Neutrophil (primary cell): Measurements from ENCODE around the gene ELMO1.

Experiments used
- H3K27ac ChIP-seq: fragments of 200-600 bp; sonication (generic); 2 replicates; pipeline ENCODE4 v1.5.1; 2016; ENCODE audit warnings: mild to moderate bottlenecking, moderate library complexity
- H3K27me3 ChIP-seq: fragments of 200-600 bp; sonication (generic); 2 replicates; pipeline ENCODE4 v1.6.0; 2016; ENCODE audit warnings: mild to moderate bottlenecking
- H3K36me3 ChIP-seq: fragments of 200-600 bp; sonication (generic); 2 replicates; pipeline ENCODE4 v1.5.1; 2017
- H3K4me1 ChIP-seq, 2 experiments: fragments of 200-600 bp in 1 of 2; sonication (generic) in 1 of 2; 1 replicate in 1 of 2; 2 replicates in 1 of 2; pipeline versions ENCODE4 v1.5.1 to v1.6.1; 2013 to 2016; ENCODE audit warnings: low read depth in 1 of 2, low read length in 1 of 2, mild to moderate bottlenecking in 1 of 2, moderate library complexity in 1 of 2; ENCODE audit not compliant: control insufficient read depth in 1 of 2, insufficient read depth in 1 of 2
- H3K4me3 ChIP-seq, 2 experiments: fragments of 200-600 bp in 1 of 2; sonication (generic) in 1 of 2; 1 replicate in 1 of 2; 2 replicates in 1 of 2; pipeline ENCODE4 v1.5.1; 2013 to 2016; ENCODE audit warnings: low read depth in 1 of 2, low read length in 1 of 2, mild to moderate bottlenecking in 1 of 2, moderate library complexity in 1 of 2
- H3K9me3 ChIP-seq: fragments of 200-600 bp; sonication (generic); 2 replicates; pipeline ENCODE4 v1.5.1; 2016
- TF ChIP-seq, protein P1 (sequence below): fragments of 200-600 bp; sonication (generic); IDR thresholded peaks from 2 replicates; pipeline ENCODE4 v1.5.1; 2016; ENCODE audit warnings: antibody characterized with exemption

The ELMO1 gene

DNA sequence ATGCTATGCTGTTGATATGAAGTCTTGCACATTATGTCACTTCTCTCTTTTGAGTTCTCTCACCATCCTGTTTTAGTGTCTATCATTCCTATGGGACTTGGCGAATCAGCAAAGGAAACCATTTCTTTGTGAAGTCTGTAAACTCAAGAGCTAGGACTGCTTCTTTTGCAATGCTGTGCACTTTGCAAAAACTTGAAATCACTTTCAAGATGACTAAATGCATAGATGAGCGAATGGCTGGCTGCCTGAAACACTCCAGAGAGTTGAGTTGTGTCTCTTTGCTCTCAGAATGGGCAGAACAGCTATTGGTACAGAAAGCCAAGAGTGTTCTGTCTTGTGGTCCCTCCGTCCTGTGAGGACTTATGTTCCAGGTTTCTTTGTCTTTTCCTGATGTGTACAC lies 18.3 kb upstream of the ELMO1 start:
- H3K27ac ChIP-seq, result no peak overlapping the region
- TF ChIP-seq, protein P1, sequence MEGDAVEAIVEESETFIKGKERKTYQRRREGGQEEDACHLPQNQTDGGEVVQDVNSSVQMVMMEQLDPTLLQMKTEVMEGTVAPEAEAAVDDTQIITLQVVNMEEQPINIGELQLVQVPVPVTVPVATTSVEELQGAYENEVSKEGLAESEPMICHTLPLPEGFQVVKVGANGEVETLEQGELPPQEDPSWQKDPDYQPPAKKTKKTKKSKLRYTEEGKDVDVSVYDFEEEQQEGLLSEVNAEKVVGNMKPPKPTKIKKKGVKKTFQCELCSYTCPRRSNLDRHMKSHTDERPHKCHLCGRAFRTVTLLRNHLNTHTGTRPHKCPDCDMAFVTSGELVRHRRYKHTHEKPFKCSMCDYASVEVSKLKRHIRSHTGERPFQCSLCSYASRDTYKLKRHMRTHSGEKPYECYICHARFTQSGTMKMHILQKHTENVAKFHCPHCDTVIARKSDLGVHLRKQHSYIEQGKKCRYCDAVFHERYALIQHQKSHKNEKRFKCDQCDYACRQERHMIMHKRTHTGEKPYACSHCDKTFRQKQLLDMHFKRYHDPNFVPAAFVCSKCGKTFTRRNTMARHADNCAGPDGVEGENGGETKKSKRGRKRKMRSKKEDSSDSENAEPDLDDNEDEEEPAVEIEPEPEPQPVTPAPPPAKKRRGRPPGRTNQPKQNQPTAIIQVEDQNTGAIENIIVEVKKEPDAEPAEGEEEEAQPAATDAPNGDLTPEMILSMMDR, result no peak
- H3K36me3 ChIP-seq, result no peaks in the 10 kb centered on the region
- no peaks in the 10 kb centered on the region for H3K4me1 ChIP-seq
- no peaks in the 10 kb centered on the region for H3K27me3 ChIP-seq
- H3K9me3 ChIP-seq, result no peaks in the 10 kb centered on the region
- H3K4me3 ChIP-seq, result no peak overlapping the region

DNA sequence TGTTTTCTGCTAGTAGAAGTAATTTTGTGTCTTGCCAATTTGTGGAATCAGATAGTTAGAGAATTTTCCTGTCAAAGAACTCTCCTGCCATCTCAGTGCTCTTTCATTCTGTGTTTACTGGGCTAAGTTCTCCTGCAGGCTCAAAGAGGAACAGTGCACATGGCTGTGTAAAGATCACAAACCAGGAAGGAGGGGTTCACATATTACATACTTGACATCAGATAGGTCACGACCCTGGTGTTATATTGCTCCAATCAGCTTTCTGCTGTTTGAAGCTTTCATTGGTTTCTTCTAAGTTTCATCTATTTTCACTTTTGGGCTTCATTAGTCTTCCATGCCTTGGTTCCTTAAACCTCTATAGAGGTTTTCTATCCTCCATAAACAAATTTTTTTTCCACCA lies 13.5 kb upstream of the ELMO1 start:
- Histone ChIP-seq H3K9me3 (no peaks in the 10 kb centered on the region), H3K4me1 (no peaks in the 10 kb centered on the region), H3K27me3 (no peaks in the 10 kb centered on the region), H3K36me3 (no peaks in the 10 kb centered on the region), H3K27ac (no peak overlapping the region), H3K4me3 (no peak overlapping the region)
- TF ChIP-seq, protein P1, result no peak

DNA sequence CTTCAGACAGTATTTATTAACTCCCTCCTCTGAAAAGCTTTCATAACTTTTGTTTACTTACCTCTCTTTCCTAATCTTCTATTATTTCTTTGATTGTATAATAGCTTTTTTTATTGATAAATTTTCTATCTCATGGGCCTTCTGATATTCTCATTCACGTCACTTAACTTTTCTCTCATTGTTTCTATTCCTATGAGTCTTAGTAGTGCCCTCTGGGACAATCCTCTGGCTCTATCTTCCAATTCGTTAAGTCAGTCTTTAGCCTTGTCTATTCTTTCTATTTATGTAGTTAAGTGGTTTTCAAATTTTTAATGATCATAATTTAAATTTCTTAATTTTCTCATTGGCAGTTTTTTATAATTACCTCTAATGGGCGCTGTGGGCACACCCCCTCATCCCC lies 6.4 kb upstream of the ELMO1 start:
- H3K27me3 ChIP-seq, result no peaks in the 10 kb centered on the region
- H3K4me1 ChIP-seq, result no peaks in the 10 kb centered on the region
- no peak overlapping the region for H3K4me3 ChIP-seq
- H3K36me3 ChIP-seq, result no peaks in the 10 kb centered on the region
- TF ChIP-seq, protein P1, result no peak
- no peak overlapping the region for H3K27ac ChIP-seq
- no peaks in the 10 kb centered on the region for H3K9me3 ChIP-seq

DNA sequence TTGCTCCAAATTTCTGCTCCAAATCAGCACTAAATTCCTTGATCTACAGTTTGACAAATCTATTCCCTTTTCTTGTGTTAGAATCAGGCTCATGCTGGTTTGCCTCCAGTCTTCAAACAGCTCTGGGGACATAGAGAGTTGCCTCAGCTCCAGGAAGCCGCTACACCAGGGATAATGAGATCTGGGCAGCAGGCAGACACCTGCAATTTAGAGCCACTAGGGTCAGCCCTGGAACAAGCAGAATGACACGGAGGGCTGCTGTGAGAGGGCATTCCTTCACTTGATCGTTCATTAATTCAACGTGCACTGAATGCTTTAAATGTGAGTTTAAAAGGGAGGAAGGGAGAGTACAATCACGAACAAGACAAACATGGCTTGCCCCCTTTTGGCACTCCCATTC lies 3.7 kb upstream of the ELMO1 start:
- Histone ChIP-seq H3K27ac (no peak overlapping the region), H3K27me3 (no peaks in the 10 kb centered on the region), H3K4me1 (peaks cover 14 to 15% of the 10 kb centered on the region in 2 experiments), H3K36me3 (no peaks in the 10 kb centered on the region), H3K9me3 (no peaks in the 10 kb centered on the region), H3K4me3 (no peak overlapping the region)
- TF ChIP-seq, protein P1, result no peak

DNA sequence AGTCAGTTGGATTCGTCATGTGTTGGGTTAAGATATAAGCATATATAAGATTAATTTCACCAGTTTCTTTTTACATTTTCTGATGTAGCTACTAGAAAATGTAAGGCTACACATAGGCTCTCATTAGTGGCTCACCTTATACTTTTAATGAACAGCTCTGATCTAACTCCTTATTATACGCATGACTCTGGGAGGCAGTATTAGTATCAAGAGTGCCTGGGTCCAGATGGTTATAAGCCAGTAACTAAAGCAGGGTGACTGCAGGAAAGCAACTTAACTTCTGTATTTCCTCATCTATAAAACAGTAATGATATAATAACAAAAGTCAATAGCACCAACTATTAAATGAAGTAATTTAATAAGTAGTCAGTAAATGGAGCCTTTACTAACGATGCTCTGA lies 1.4 kb upstream of the ELMO1 start:
- Histone ChIP-seq H3K9me3 (no peaks in the 10 kb centered on the region), H3K4me3 (no peak overlapping the region), H3K27ac (no peak overlapping the region), H3K4me1 (peaks cover 36 to 38% of the 10 kb centered on the region in 2 experiments), H3K27me3 (no peaks in the 10 kb centered on the region), H3K36me3 (no peaks in the 10 kb centered on the region)
- TF ChIP-seq, protein P1, result no peak

DNA sequence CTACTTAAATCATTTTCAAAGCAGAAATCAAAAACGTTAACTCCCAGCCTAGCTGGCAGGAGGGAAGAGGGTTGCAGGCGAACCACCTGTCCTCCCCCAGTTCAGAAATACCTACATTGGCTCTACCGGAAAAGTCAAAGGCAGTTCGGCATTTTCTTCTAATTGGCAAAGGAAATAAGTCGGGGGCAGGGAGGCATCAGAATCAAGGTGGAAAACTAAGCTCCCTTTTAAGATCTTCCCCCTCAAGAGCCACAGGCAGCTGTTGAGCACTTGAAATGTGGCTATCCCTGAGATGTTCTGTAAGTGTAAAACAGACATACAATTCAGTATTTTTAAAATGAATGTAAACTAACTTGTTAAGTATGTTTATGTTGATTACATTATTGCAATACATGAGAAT lies 957 bp upstream of the ELMO1 start:
- H3K27me3 ChIP-seq, result no peaks in the 10 kb centered on the region
- H3K27ac ChIP-seq, result peak overlapping the region; percentile 96
- no peaks in the 10 kb centered on the region for H3K9me3 ChIP-seq
- H3K4me3 ChIP-seq, result peak overlapping the region; percentile 88 to 96
- H3K4me1 ChIP-seq, result peaks cover 41 to 42% of the 10 kb centered on the region in 2 experiments
- TF ChIP-seq, protein P1, result no peak
- no peaks in the 10 kb centered on the region for H3K36me3 ChIP-seq
